Endothelial cell of umbilical vein (primary cell): ENCODE results near the gene MAPKBP1. TPM values are rescaled to one million over a fixed set of nuclear protein-coding genes. Genes with fewer than 3 reads are reported as not detected.

Source experiments
- BruUV-seq: library from RNA; stranded (reverse); fragments of 400-500 nt; replicated peaks from 2 replicates; lab custom pipeline; 2021; lab: Mats Ljungman, UMichigan
- CTCF ChIA-PET: fragments of 300-600, 350-600 bp; sonication (Branson Sonifier 250); formaldehyde crosslinking; loops from one replicate; lab custom pipeline; 2021; ENCODE audit warnings: antibody characterized with exemption, inconsistent platforms; lab: Charles Lee
- POLR2A ChIA-PET: fragments of 300-600, 350-600 bp; sonication (Branson Sonifier 250); formaldehyde crosslinking; loops from one replicate; lab custom pipeline; 2021; ENCODE audit warnings: antibody characterized with exemption, inconsistent platforms; lab: Charles Lee
- DNase-seq: peaks from one replicate; pipeline ENCODE4 v3.0.0-alpha.2; 2011; ENCODE audit warnings: low read depth, low spot score
- FAIRE-seq: peaks from 2 replicates; lab custom pipeline; 2011; peaks lifted over from hg19 to GRCh38; lab: Jason Lieb, UNC
- H2AFZ ChIP-seq: 2 replicates; pipeline ENCODE4 v1.6.0; 2012; ENCODE audit warnings: low read depth, low read length, control low read depth, inconsistent platforms
- H3K27ac ChIP-seq: 2 replicates; pipeline ENCODE4 v1.5.1; 2011; ENCODE audit warnings: low read depth, mild to moderate bottlenecking, control low read depth, low read length, moderate library complexity; ENCODE audit not compliant: insufficient read depth
- H3K27me3 ChIP-seq, 2 experiments: 2 replicates each; pipeline versions ENCODE4 v1.6.0 to v1.6.1; 2011; ENCODE audit warnings: low read length in 2 of 2, mixed read lengths in 1 of 2; ENCODE audit not compliant: control insufficient read depth in 2 of 2, insufficient read depth in 2 of 2
- H3K36me3 ChIP-seq, 2 experiments: 2 replicates in 1 of 2; 3 replicates in 1 of 2; pipeline ENCODE4 v1.5.1; 2011; ENCODE audit warnings: low read length in 2 of 2, mild to moderate bottlenecking in 1 of 2, moderate library complexity in 1 of 2; ENCODE audit not compliant: control insufficient read depth in 2 of 2, insufficient read depth in 2 of 2; ENCODE audit errors: extremely low read depth in 1 of 2
- H3K4me1 ChIP-seq: 3 replicates; pipeline ENCODE4 v1.5.1; 2011; ENCODE audit warnings: mild to moderate bottlenecking, low read length; ENCODE audit not compliant: control insufficient read depth, insufficient read depth; ENCODE audit errors: extremely low read depth
- H3K4me2 ChIP-seq: 2 replicates; pipeline ENCODE4 v1.6.1; 2011; ENCODE audit warnings: low read length, control low read depth, mixed read lengths; ENCODE audit not compliant: insufficient read depth
- H3K4me3 ChIP-seq, 3 experiments: fragments of 200-600 bp in 1 of 3; sonication (generic), shearing (Covaris generic) in 1 of 3; replicated peaks in 1 of 3; 2 replicates each; pipeline ENCODE4 v1.5.1; 2011 to 2016; ENCODE audit warnings: control low read depth in 3 of 3, low read length in 3 of 3, mild to moderate bottlenecking in 2 of 3, inconsistent platforms in 1 of 3, low read depth in 1 of 3, moderate library complexity in 1 of 3; ENCODE audit not compliant: insufficient read depth in 1 of 3
- H3K79me2 ChIP-seq: 2 replicates; pipeline ENCODE4 v1.6.0; 2012; ENCODE audit warnings: low read length, inconsistent platforms; ENCODE audit not compliant: control insufficient read depth, insufficient read depth
- H3K9ac ChIP-seq: replicated peaks from 2 replicates; pipeline ENCODE3; 2011; ENCODE audit warnings: low read length, control low read depth; ENCODE audit not compliant: insufficient read depth; ENCODE audit errors: extremely low read depth
- H3K9me1 ChIP-seq: replicated peaks from 3 replicates; pipeline ENCODE4 v1.6.0; 2011; ENCODE audit warnings: mild to moderate bottlenecking, low read length; ENCODE audit not compliant: control insufficient read depth, insufficient read depth; ENCODE audit errors: extremely low read depth
- H3K9me3 ChIP-seq: replicated peaks from 2 replicates; pipeline ENCODE4 v1.5.1; 2012; ENCODE audit warnings: low read length, inconsistent platforms; ENCODE audit not compliant: control insufficient read depth, insufficient read depth
- H4K20me1 ChIP-seq: replicated peaks from 2 replicates; pipeline ENCODE3; 2011; ENCODE audit warnings: mild to moderate bottlenecking, low read length; ENCODE audit not compliant: control insufficient read depth, insufficient read depth; ENCODE audit errors: extremely low read depth
- EZH2 ChIP-seq: IDR thresholded peaks from 2 replicates; pipeline ENCODE4 v1.6.1; 2012; ENCODE audit warnings: borderline replicate concordance, low read depth, mild to moderate bottlenecking, moderate library complexity, low read length, inconsistent platforms; ENCODE audit not compliant: severe bottlenecking
- FOS ChIP-seq: IDR thresholded peaks from 2 replicates; pipeline ENCODE4 v1.6.1; 2011; ENCODE audit warnings: mild to moderate bottlenecking, low read length, moderate library complexity, borderline replicate concordance; ENCODE audit not compliant: insufficient read depth
- GATA2 ChIP-seq: IDR thresholded peaks from 2 replicates; pipeline ENCODE4 v1.7.0; 2011; ENCODE audit warnings: low read depth, mild to moderate bottlenecking, moderate library complexity, mixed read lengths, low read length; ENCODE audit not compliant: insufficient read length, insufficient read depth
- JUN ChIP-seq: IDR thresholded peaks from 2 replicates; pipeline ENCODE4 v1.6.1; 2011; ENCODE audit warnings: borderline replicate concordance, low read depth; ENCODE audit not compliant: insufficient read length, insufficient read depth
- MYC ChIP-seq: IDR thresholded peaks from one replicate; pipeline ENCODE4 v1.6.1; 2011; ENCODE audit warnings: mild to moderate bottlenecking, low read depth, low read length
- POLR2A ChIP-seq: IDR thresholded peaks from 2 replicates; pipeline ENCODE4 v1.6.1; 2012; ENCODE audit warnings: low read depth, mild to moderate bottlenecking, control low read depth, low read length
- POLR2AphosphoS5 ChIP-seq: IDR thresholded peaks from 2 replicates; pipeline ENCODE4 v1.6.1; 2012; ENCODE audit warnings: low read depth, mild to moderate bottlenecking, control low read depth, low read length, moderate library complexity; ENCODE audit not compliant: insufficient read depth
- dilution Hi-C: fragments of 300-500 bp; cut with MboI; formaldehyde crosslinking; loops from one replicate; pipeline ENCODE4 v1.15.0; 2019; ENCODE audit warnings: low sequenced_read_pairs; ENCODE audit not compliant: extremely low pct_ligation_motif_present
- intact Hi-C: fragments of 100-400 bp; cut with micrococcal nuclease; formaldehyde crosslinking; loops from one replicate; pipeline ENCODE4 v1.10.0; 2022
- polyA plus RNA-seq, 4 experiments: library from polyadenylated mRNA; depleted of rRNA in 3 of 4; stranded (reverse) in 3 of 4; unstranded in 1 of 4; fragments of >200 nt; gene quantifications; 2 replicates each; pipeline versions ENCODE4 v1.2.1 to v1.2.3, GENCODE V29; 2011 to 2012; ENCODE audit warnings: missing spikeins in 1 of 4
- total RNA-seq: library from RNA; stranded (reverse); gene quantifications from 2 replicates; pipeline ENCODE4 v1.2.3, GENCODE V29; 2021
- TF ChIP-seq, protein P1 (sequence below): IDR thresholded peaks from 2 replicates; pipeline ENCODE4 v1.6.1; 2011; ENCODE audit not compliant: insufficient read depth, insufficient read length
- TF ChIP-seq, protein P2 (sequence below), 2 donors: IDR thresholded peaks; 1 replicate in 1 of 2; 2 replicates in 1 of 2; pipeline ENCODE4 v1.5.1; 2011; ENCODE audit warnings: low read length in 2 of 2, mild to moderate bottlenecking in 2 of 2, moderate library complexity in 2 of 2, control low read depth in 1 of 2, inconsistent platforms in 1 of 2, low read depth in 1 of 2; ENCODE audit not compliant: insufficient read depth in 1 of 2; ENCODE audit errors: extremely low read depth in 1 of 2

Gene MAPKBP1
- total and polyA plus RNA-seq, 2 donors (not counting 3 experiments of a cell fraction or from before 2014, with no cell fraction given) = 12.3 to 55.8 TPM

DNA sequence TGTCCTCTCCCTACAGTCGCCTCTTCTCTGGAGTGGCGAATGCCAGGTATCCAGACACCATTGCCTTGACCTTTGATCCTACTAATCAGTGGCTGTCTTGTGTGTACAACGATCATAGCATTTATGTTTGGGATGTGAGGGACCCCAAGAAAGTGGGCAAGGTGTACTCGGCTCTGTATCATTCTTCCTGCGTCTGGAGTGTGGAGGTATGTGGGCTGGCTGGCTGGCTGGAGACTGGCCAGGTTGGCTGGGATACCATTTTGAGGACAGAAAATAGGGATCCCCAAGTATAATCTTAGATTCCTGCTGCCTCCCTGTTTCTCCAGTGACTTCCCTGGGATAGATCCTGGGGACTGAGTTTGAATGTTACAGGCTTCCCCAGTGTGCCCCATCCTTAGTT, 40.2 kb downstream of the MAPKBP1 start:
- Histone ChIP-seq H3K27me3 (no peaks in the 10 kb centered on the region), H3K27ac (no peak overlapping the region), H2AFZ (no peak overlapping the region), H4K20me1 (no peaks in the 10 kb centered on the region), H3K79me2 (no peaks in the 10 kb centered on the region), H3K4me2 (no peak overlapping the region), H3K9ac (no peak overlapping the region), H3K36me3 (peaks cover 16 to 49% of the 10 kb centered on the region in 2 experiments), H3K4me1 (peaks cover under 1% of the 10 kb centered on the region), H3K9me3 (no peaks in the 10 kb centered on the region), H3K9me1 (no peaks in the 10 kb centered on the region), H3K4me3 (no peak overlapping the region)
- POLR2A ChIA-PET = no interaction called here
- CTCF ChIA-PET = interaction anchor here (1.4 to 15.9 kb wide), 2 partner anchors 39 to 349 kb away, joined by 6 to 754 read pairs; partner anchors contain the start of gene MAPKBP1
- FAIRE-seq = no peak
- intact Hi-C loops (no loop called here), dilution Hi-C loops (no loop called here)
- TF ChIP-seq MYC = no peak
- TF ChIP-seq, protein P1, sequence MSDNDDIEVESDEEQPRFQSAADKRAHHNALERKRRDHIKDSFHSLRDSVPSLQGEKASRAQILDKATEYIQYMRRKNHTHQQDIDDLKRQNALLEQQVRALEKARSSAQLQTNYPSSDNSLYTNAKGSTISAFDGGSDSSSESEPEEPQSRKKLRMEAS = no peak
- TF ChIP-seq JUN = no peak
- TF ChIP-seq EZH2 = no peak
- TF ChIP-seq GATA2 = no peak
- no peak for TF ChIP-seq FOS
- TF ChIP-seq POLR2A = no peak
- TF ChIP-seq, protein P2, sequence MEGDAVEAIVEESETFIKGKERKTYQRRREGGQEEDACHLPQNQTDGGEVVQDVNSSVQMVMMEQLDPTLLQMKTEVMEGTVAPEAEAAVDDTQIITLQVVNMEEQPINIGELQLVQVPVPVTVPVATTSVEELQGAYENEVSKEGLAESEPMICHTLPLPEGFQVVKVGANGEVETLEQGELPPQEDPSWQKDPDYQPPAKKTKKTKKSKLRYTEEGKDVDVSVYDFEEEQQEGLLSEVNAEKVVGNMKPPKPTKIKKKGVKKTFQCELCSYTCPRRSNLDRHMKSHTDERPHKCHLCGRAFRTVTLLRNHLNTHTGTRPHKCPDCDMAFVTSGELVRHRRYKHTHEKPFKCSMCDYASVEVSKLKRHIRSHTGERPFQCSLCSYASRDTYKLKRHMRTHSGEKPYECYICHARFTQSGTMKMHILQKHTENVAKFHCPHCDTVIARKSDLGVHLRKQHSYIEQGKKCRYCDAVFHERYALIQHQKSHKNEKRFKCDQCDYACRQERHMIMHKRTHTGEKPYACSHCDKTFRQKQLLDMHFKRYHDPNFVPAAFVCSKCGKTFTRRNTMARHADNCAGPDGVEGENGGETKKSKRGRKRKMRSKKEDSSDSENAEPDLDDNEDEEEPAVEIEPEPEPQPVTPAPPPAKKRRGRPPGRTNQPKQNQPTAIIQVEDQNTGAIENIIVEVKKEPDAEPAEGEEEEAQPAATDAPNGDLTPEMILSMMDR (IDR thresholded peaks at IDR 0.05; ENCODE audit: extremely low read depth in 1 of 2, insufficient read depth in 1 of 2, low read depth in 1 of 2, low read length in 2 of 2) = no peak
- TF ChIP-seq POLR2AphosphoS5 = no peak
- BruUV-seq = no TSS peak
- DNase-seq = no peak
